Measurements from ENCODE around the gene UNG.

DNA sequence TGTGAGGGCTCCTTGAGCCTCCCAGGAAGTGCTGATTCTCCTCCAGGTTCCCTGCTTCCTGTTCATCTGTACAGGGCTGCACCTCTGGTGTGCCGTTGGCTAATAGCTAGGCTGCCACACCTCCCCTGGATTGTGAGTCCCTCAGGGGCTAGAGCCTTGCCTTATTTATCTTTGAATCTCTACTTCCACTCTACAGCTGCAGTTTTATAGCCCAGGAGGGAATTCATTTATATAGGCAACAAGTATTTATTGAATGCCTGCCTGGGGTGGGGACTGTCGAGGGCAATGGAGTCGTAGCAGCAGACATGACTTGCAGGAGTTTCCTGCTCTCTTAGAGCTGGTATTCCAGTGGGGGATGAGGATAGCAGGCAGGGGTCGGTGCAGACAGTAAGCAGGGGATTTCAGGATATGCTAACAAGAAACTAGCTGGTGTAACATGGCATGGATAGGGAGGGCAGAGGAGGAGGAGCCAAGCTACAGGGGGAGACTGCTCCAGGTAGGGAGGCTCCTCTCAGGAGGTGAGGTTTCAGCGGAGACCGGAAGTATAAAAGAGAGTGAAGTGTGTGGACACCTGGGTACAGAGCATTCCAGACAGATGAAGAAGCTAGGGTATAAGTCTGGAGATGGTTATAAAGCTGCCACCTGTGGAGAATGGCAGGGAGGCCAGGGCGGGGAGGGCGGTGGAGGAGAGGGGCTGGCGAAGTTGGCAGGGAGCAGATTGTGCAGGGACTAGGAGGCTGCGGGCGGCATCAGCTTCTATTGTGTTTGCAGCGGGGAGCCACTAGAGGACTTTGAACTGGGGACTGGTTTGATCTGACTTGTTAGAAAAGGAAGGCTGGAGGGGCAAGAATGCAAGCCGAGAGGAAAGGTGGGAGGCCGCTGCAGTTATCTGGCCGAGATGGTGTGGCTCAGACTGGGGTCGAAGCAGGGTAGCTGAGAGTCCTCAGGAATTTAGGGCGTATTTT, 27.8 kb upstream of the UNG start:
- TF ChIP-seq CTCF (IDR thresholded peaks at IDR 0.05), result no peak
- no peak for TF ChIP-seq POLR2A (IDR thresholded peaks at IDR 0.05)

Measured in heart left ventricle (tissue), 13 donors.